ENCODE results near the gene TRAM2.

- TF ChIP-seq POLR2A (IDR thresholded peaks at IDR 0.05) (no peak), CTCF (IDR thresholded peaks at IDR 0.05) (no peak), POLR2AphosphoS5 (IDR thresholded peaks at IDR 0.05) (no peak), EP300 (IDR thresholded peaks at IDR 0.05) (no peak)
Observed at GRCh38 chr6:52594221-52594620, 17.4 kb upstream of the TRAM2 start.

Measured in suprapubic skin (tissue), 4 donors.